K562 (cell line): ENCODE data around the gene FHDC1. TPM values are rescaled to one million over a fixed set of nuclear protein-coding genes. Genes with fewer than 3 reads are reported as not detected.

Experiments used
- ATAC-seq: fragments of 200-7000 bp; cut with Tn5 transposase; 3 replicates; pipeline ENCODE4 v1.9.1; 2020; ENCODE audit warnings: moderate library complexity
- BruUV-seq: library from RNA; stranded (reverse); fragments of 400-500 nt; replicated peaks from 2 replicates; lab custom pipeline; 2021; lab: Mats Ljungman, UMichigan
- CTCF ChIA-PET: fragments of 300-600 bp; formaldehyde crosslinking; extraction: SDS; loops from one replicate; lab custom pipeline; 2021; ENCODE audit warnings: low intra/inter-chr PET ratio; lab: Yijun Ruan, JAX
- POLR2A ChIA-PET: fragments of 300-600, 350-650 bp; sonication (Branson Sonifier 250); formaldehyde crosslinking; extraction: SDS; loops from one replicate; lab custom pipeline; 2021; ENCODE audit warnings: antibody characterized with exemption, inconsistent platforms; lab: Yijun Ruan, JAX
- DNase-seq, 4 experiments: peaks; one replicate each; pipeline versions ENCODE4 v3.0.0 to v3.0.0-alpha.2; 2011 to 2018; ENCODE audit warnings: low spot score in 3 of 4, mixed read lengths in 3 of 4; ENCODE audit errors: extremely low read depth in 1 of 4
- FAIRE-seq: peaks from 2 replicates; lab custom pipeline; 2011; peaks lifted over from hg19 to GRCh38; lab: Jason Lieb, UNC
- H2AFZ ChIP-seq: 2 replicates; pipeline ENCODE4 v1.6.0; 2011; ENCODE audit warnings: low read depth, low read length, control low read depth, inconsistent platforms
- H3K27ac ChIP-seq: fragments of 200-600 bp; 3 replicates; pipeline ENCODE4 v1.8.0; 2011; ENCODE audit warnings: low read depth, mild to moderate bottlenecking, control low read depth, inconsistent platforms, low read length, moderate library complexity, mixed read lengths; ENCODE audit errors: extremely low read depth
- H3K27me3 ChIP-seq, 2 experiments: fragments of 300-600 bp in 1 of 2; 2 replicates in 1 of 2; 3 replicates in 1 of 2; pipeline versions ENCODE4 v1.6.0 to v1.8.0; 2011; ENCODE audit warnings: inconsistent platforms in 2 of 2, low read length in 2 of 2, mild to moderate bottlenecking in 1 of 2, mixed read lengths in 1 of 2, moderate library complexity in 1 of 2; ENCODE audit not compliant: control insufficient read depth in 2 of 2, insufficient read depth in 2 of 2
- H3K36me3 ChIP-seq: fragments of 300-600 bp; 3 replicates; pipeline ENCODE4 v1.8.0; 2011; ENCODE audit warnings: mild to moderate bottlenecking, low read length, inconsistent platforms; ENCODE audit not compliant: control insufficient read depth, insufficient read depth
- H3K4me1 ChIP-seq, 2 experiments: fragments of 200-600 bp in 1 of 2; replicated peaks in 1 of 2; 2 replicates in 1 of 2; 3 replicates in 1 of 2; pipeline versions ENCODE4 v1.5.1 to v1.8.0; 2011; ENCODE audit warnings: inconsistent platforms in 2 of 2, low read length in 2 of 2, mild to moderate bottlenecking in 1 of 2, mixed read lengths in 1 of 2, moderate library complexity in 1 of 2; ENCODE audit not compliant: control insufficient read depth in 2 of 2, insufficient read depth in 2 of 2
- H3K4me2 ChIP-seq: 2 replicates; pipeline ENCODE4 v1.6.1; 2011; ENCODE audit warnings: low read length, control low read depth, inconsistent platforms, mixed read lengths; ENCODE audit not compliant: insufficient read depth
- H3K4me3 ChIP-seq: fragments of 200-600 bp; sonication (generic), shearing (Covaris generic); 2 replicates; pipeline ENCODE4 v1.5.1; 2016; ENCODE audit warnings: control low read depth, inconsistent platforms
- H3K79me2 ChIP-seq: fragments of 200-600 bp; 3 replicates; pipeline ENCODE4 v1.8.0; 2011; ENCODE audit warnings: low read length, inconsistent platforms; ENCODE audit not compliant: control insufficient read depth, insufficient read depth
- H3K9ac ChIP-seq, 2 experiments: 2 replicates each; pipeline versions ENCODE4 v1.6.0 to v1.6.1; 2011; ENCODE audit warnings: low read depth in 2 of 2, low read length in 2 of 2, control low read depth in 1 of 2, inconsistent platforms in 1 of 2, mild to moderate bottlenecking in 1 of 2, mixed read lengths in 1 of 2; ENCODE audit not compliant: insufficient read depth in 1 of 2
- H3K9me1 ChIP-seq: one replicate; pipeline ENCODE4 v1.6.0; 2011; ENCODE audit warnings: inconsistent platforms, mild to moderate bottlenecking, low read length, moderate library complexity; ENCODE audit not compliant: control insufficient read depth, insufficient read depth
- H3K9me3 ChIP-seq: replicated peaks from 2 replicates; pipeline ENCODE4 v1.5.1; 2011; ENCODE audit warnings: low read depth, low read length, inconsistent platforms; ENCODE audit not compliant: control insufficient read depth, insufficient read depth
- H4K20me1 ChIP-seq: replicated peaks from 2 replicates; pipeline ENCODE4 v1.6.1; 2011; ENCODE audit warnings: low read length, inconsistent platforms, mixed read lengths; ENCODE audit not compliant: control insufficient read depth, insufficient read depth
- CTCF ChIP-seq, 3 experiments: IDR thresholded peaks in 2 of 3; conservative IDR thresholded peaks in 1 of 3; 2 replicates each; pipeline ENCODE4 v1.5.1; 2011 to 2012; ENCODE audit warnings: low read length in 3 of 3, mild to moderate bottlenecking in 3 of 3, control low read depth in 2 of 3, improper control_type of control experiment in 1 of 3, inconsistent platforms in 1 of 3, low read depth in 1 of 3, mixed read lengths in 1 of 3, moderate library complexity in 1 of 3; ENCODE audit not compliant: insufficient read depth in 2 of 3
- EHMT2 ChIP-seq: fragments of 450-650 bp; IDR thresholded peaks from 2 replicates; pipeline ENCODE4 v1.6.1; 2018; ENCODE audit warnings: antibody characterized with exemption
- HDAC6 ChIP-seq: IDR thresholded peaks from 2 replicates; pipeline ENCODE4 v1.6.1; 2012; ENCODE audit warnings: low read depth, mild to moderate bottlenecking, control low read depth, inconsistent platforms, low read length, moderate library complexity
- MIER1 ChIP-seq: fragments of 450-650 bp; IDR thresholded peaks from 2 replicates; pipeline ENCODE4 v1.6.1; 2016; ENCODE audit warnings: antibody characterized with exemption, mild to moderate bottlenecking, low read depth
- RCOR1 ChIP-seq, 2 experiments: IDR thresholded peaks; 2 replicates each; pipeline ENCODE4 v1.6.1; 2012; ENCODE audit warnings: low read depth in 2 of 2, low read length in 2 of 2, borderline replicate concordance in 1 of 2, improper control_type of control experiment in 1 of 2
- SMAD2 ChIP-seq: fragments of 150-350 bp; IDR thresholded peaks from 2 replicates; pipeline ENCODE4 v1.6.1; 2014; ENCODE audit warnings: low read depth, mild to moderate bottlenecking, low read length
- SRSF1 ChIP-seq: fragments of 200-400 bp; formaldehyde crosslinking; IDR thresholded peaks from 2 replicates; pipeline ENCODE4 v1.6.1; 2017; ENCODE audit warnings: mild to moderate bottlenecking, low read depth, low read length, moderate library complexity
- ZBED1 ChIP-seq: IDR thresholded peaks from 2 replicates; pipeline ENCODE4 v1.6.1; 2014
- ZNF511 ChIP-seq: sonication (generic); formaldehyde crosslinking; IDR thresholded peaks from 2 replicates; pipeline ENCODE4 v1.8.0; 2022; ENCODE audit warnings: mild to moderate bottlenecking, missing genetic modification reagents
- WGBS: fragments of 100-300 bp; shearing (Covaris generic); methylation state at CpG from one replicate; pipeline ENCODE4 v1.1.6; 2016; ENCODE audit warnings: low coverage, mixed read lengths; ENCODE audit not compliant: insufficient coverage; ENCODE audit errors: missing lambda C conversion rate; 5-methylcytosine and 5-hydroxymethylcytosine counted together
- in situ Hi-C: fragments of 300-500 bp; cut with MboI; formaldehyde crosslinking; loops from 4 replicates; pipeline ENCODE4 v1.15.0; 2018; ENCODE audit warnings: inconsistent platforms, mixed read lengths
- intact Hi-C: fragments of 100-400 bp; cut with micrococcal nuclease; formaldehyde crosslinking; loops from 2 replicates; pipeline ENCODE4 v1.14.2; 2022
- polyA plus RNA-seq, 8 experiments: library from polyadenylated mRNA; depleted of rRNA in 4 of 8; stranded (reverse) in 5 of 8; unstranded in 3 of 8; fragments of >200 nt; fragmentation: Nextera tagmentation in 2 of 8; fragmentation: Illumina TruSeq in 1 of 8; extraction: Ambion mirVana in 2 of 8; extraction: Trizol in 1 of 8; gene quantifications; 2 replicates each; pipeline versions ENCODE4 v1.2.1 to v1.2.3, GENCODE V29; 2011 to 2014; ENCODE audit warnings: inconsistent platforms in 1 of 8, missing spikeins in 1 of 8
- total RNA-seq, 7 experiments: library from RNA; depleted of rRNA in 6 of 7; stranded (reverse); fragments of >200 nt in 6 of 7; fragmentation: Illumina TruSeq in 2 of 7; extraction: Trizol in 2 of 7; gene quantifications; 2 replicates each; pipeline versions ENCODE4 v1.2.1 to v1.2.3, GENCODE V29; 2011 to 2021; ENCODE audit warnings: low replicate concordance in 1 of 7
- TF ChIP-seq, protein P1 (sequence below), 2 experiments: fragments of 450-650 bp; formaldehyde crosslinking in 1 of 2; IDR thresholded peaks; 2 replicates each; pipeline versions ENCODE4 v1.4.0 to v1.6.1; 2014 to 2020; ENCODE audit warnings: mild to moderate bottlenecking in 2 of 2, borderline replicate concordance in 1 of 2, low read depth in 1 of 2

Gene FHDC1
- total and polyA plus RNA-seq, 9 of the 15 experiments (the other 6 are each of a cell fraction or from before 2014, with no cell fraction given): 0.01 to 0.43 (median 0.07) TPM

- WGBS: under 1% methylated on average over 7 of the region's 7 CpGs
- H3K9ac ChIP-seq: no peak overlapping the region
- CTCF ChIA-PET: no interaction called here
- H3K36me3 ChIP-seq: no peaks in the 10 kb centered on the region
- intact Hi-C loops: no loop called here
- no peaks in the 10 kb centered on the region for H3K9me3 ChIP-seq
- H3K4me3 ChIP-seq: no peak overlapping the region
- H2AFZ ChIP-seq: no peak overlapping the region
- in situ Hi-C loops: no loop called here
- POLR2A ChIA-PET: interaction anchor here (0.6 to 2.1 kb wide), 3 partner anchors 9 to 413 kb away, joined by 3 to 7 read pairs (median 3); no protein-coding TSS in a partner anchor
- peak; percentile 18 to 44 (median 34) for DNase-seq
- H3K4me1 ChIP-seq: no peaks in the 10 kb centered on the region
- no peak overlapping the region for H3K4me2 ChIP-seq
- H4K20me1 ChIP-seq: no peaks in the 10 kb centered on the region; the same call in 1 of the 2 replicates
- no peak for FAIRE-seq
- H3K27me3 ChIP-seq: peaks cover 28 to 53% of the 10 kb centered on the region in 2 experiments
- H3K79me2 ChIP-seq: no peaks in the 10 kb centered on the region
- no peak overlapping the region for H3K27ac ChIP-seq
- no TSS peak for BruUV-seq
- H3K9me1 ChIP-seq: no peaks in the 10 kb centered on the region
- peak; percentile 84 for ATAC-seq
- TF ChIP-seq ZBED1: no peak
- TF ChIP-seq, protein P1, sequence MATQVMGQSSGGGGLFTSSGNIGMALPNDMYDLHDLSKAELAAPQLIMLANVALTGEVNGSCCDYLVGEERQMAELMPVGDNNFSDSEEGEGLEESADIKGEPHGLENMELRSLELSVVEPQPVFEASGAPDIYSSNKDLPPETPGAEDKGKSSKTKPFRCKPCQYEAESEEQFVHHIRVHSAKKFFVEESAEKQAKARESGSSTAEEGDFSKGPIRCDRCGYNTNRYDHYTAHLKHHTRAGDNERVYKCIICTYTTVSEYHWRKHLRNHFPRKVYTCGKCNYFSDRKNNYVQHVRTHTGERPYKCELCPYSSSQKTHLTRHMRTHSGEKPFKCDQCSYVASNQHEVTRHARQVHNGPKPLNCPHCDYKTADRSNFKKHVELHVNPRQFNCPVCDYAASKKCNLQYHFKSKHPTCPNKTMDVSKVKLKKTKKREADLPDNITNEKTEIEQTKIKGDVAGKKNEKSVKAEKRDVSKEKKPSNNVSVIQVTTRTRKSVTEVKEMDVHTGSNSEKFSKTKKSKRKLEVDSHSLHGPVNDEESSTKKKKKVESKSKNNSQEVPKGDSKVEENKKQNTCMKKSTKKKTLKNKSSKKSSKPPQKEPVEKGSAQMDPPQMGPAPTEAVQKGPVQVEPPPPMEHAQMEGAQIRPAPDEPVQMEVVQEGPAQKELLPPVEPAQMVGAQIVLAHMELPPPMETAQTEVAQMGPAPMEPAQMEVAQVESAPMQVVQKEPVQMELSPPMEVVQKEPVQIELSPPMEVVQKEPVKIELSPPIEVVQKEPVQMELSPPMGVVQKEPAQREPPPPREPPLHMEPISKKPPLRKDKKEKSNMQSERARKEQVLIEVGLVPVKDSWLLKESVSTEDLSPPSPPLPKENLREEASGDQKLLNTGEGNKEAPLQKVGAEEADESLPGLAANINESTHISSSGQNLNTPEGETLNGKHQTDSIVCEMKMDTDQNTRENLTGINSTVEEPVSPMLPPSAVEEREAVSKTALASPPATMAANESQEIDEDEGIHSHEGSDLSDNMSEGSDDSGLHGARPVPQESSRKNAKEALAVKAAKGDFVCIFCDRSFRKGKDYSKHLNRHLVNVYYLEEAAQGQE (IDR thresholded peaks at IDR 0.05; ENCODE audit: borderline replicate concordance): peak; percentile 97
- TF ChIP-seq, protein P1 (CRISPR knock-in tag; IDR thresholded peaks at IDR 0.05; ENCODE audit: low read depth): peak; percentile 85
- peak; percentile 93 for TF ChIP-seq EHMT2
- TF ChIP-seq SRSF1: no peak
- 0 out of 4 replicates have a peak, but pooled peaks of 1 of the 2 experiments have one; percentile 8 for TF ChIP-seq RCOR1 (IDR thresholded peaks at IDR 0.05; ENCODE audit: borderline replicate concordance in 1 of 2, low read depth in 2 of 2, low read length in 2 of 2)
- no peak for TF ChIP-seq CTCF (IDR thresholded peaks at IDR 0.05 in 2 of 3, conservative IDR thresholded peaks at IDR 0.05 in 1 of 3; ENCODE audit: insufficient read depth in 2 of 3, low read depth in 1 of 3, low read length in 3 of 3)
- no peak for TF ChIP-seq HDAC6
- peak; percentile 88 for TF ChIP-seq MIER1
- no peak for TF ChIP-seq SMAD2
- peak; percentile 79 for TF ChIP-seq ZNF511 (CRISPR knock-in tag)
These were observed 47.1 kb downstream of the FHDC1 start for GRCh38 chr4:152983221-152983620.
